ENCODE results near the gene PDE3B.
"Not testable (repeated sequence)": the region's sequence is repeated elsewhere in the genome, so short reads cannot be mapped to it uniquely, and the experiment has no call there.

The PDE3B gene

DNA sequence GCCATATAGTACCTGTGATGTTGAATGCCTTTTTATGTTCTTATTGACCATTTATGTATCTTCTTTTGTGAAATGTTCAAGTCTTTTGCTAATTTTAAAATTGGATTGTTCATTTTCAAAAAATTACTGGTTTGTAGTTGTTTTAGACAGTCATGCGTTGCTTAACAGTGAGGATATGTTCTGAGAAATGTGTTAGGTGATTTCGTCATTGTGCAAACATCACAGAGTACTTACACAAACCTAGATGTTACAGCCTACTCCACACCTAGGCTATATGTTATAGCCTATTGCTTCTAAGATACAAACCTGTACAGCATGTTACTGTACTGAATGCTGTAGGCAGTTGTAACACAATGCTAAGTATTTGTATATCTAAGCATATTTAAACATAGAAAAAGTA lies 32.5 kb downstream of the PDE3B start:
- DNase-seq (ENCODE audit: low read depth), result no peak

DNA sequence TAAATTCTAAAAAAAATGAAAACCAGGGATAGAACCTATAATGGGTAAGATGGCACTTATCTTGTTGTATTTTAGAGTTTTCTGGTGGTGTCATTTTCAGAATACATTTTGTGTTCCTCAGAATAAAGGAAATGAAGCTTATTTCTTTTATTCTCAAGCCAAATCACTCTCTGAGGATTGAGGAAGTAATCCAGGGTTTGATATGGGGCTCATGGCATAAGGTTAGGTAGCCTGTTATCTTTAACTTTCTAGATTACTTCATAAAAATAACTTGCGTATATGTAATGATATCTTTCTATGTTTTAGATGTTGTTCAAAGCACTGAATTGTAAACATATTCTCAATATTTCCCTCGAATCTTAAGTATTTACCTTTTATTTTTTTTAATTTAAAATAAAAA lies 33.5 kb downstream of the PDE3B start:
- DNase-seq (ENCODE audit: low read depth), result no peak

DNA sequence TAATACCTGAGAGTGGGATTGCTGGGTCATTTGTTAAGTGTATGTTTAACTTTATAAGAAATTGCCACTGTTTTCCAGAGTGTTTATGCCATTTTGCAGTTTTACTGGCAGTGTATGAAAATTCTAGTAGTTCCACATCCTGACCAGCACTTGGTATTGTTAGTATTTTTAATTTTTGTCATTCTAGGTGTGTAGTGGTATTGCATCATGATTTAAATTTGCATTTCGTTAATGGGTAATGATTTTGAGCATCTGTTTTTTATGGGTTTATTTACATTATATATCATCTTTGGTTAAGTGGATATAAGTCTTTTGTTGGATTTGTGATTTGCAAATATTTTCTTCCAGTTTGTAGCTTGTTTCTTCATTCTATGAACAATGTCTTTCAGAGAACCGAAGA lies 34.7 kb downstream of the PDE3B start:
- no peak for DNase-seq (ENCODE audit: low read depth)

DNA sequence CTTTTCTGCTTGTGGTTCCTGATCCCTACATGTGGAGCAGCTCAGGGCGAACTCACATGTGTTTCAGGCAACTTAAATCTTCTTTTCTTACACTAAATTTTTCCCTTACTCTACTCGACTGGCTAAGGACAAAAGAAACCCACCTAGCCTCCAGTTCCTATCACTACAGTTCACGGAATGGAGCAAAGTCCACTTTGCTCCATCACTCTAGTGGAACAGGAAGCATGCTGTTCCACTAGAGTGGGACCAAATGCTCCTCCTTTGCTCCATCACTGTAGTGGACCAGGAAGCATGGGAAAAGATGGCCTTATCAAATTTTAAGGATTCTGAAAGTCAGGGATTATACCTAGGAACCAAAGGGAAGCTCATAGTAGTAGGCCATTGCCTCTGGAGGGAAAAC lies 36.1 kb downstream of the PDE3B start:
- DNase-seq (ENCODE audit: low read depth), result no peak

DNA sequence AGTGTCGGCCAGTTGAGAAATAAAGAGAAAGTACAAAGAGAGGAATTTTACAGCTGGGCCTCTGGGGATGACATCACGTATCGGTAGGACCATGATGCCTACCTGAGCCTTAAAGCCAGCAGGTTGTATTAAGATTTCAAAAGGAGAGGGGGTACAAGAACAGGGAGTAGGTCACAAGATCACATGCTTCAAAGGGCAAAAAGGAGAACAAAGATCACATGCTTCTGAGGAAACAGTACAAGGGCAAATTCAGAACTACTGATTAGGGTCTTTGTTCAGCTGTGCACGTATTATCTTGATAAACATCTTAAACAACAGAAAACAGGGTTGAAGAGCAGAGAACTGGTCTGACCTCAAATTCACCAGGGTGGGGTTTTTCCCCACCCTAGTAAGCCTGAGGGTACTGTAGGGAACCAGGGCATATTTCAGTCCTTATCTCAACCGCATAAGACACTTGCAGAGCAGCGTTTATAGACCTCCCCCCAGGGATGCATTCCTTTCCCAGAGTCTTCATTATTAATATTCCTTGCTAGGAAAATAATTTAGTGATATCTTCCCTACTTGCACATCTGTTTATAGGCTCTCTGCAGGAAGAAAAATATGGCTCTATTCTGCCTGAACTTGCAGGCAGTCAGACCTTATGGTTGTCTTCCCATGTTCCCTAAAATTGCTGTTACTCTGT lies 40.8 kb downstream of the PDE3B start:
- DNase-seq (ENCODE audit: low read depth), result not testable (repeated sequence)

DNA sequence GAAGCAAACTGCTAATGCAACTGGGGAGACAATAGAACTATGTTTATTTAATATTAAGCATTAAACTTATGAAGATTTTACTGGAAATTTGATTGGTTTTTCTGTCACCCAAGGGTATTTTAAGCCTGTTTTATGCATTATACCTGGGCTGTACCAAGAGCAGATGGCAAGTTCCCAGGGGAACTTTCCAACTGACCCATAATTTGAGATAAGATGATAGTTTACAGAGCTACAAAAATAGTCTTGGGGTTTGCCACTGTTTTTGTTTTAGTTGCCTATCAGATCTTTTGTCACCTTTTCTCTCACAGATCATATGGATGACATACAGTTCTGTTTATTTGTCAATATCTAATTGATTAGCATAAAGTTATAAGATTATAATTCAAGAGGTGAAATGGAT lies 43.9 kb downstream of the PDE3B start:
- no peak for DNase-seq (ENCODE audit: low read depth)

DNA sequence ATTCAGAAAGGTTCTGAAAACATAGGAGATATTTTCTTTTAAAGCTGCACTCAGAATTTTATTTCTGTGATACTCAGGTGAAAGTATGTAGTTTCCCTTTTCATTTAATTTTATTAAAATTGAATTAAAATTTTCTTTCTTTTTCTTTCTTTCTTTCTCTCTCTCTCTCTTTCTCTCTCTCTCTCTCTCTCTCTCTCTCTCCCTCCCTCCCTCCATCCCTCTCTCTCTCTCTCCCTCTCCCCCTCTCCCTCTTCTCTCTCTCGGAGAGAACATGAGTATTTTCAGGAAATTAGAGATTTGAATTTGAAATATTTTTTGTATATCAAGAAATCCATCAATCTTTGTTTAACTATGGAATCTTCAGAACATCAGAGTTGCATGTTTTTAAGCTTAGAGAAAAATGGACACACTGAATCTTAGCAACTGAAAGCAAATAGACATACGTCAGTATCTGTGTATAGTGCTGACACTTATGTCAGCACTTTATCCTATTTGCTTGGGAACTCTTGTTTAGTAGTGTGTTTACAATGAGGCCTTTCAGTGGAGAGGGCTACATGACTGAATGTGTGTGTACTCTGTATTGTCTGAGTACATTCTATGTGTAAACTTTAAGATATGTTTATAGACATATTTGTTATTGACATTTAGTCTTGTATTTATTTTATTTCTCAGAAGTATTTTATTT lies 44.5 kb downstream of the PDE3B start:
- DNase-seq (ENCODE audit: low read depth), result no peak

DNA sequence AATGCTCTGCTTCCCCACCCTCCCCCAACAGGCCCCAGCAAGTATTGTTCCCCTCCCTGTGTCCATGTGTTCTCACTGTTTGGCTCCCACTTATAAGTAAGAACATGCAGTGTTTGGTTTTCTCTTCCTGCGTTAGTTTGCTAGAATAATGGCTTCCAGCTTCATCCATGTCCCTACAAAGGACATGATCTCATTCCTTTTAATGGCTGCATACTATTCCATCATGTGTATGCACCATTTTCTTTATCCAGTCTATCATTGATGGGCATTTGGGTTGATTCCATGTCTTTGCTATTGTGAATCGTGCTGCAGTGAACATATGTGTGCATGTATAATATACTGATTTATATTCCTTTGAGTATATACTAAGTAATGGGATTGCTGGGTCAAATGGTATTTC lies 52.1 kb downstream of the PDE3B start:
- not testable (repeated sequence) for DNase-seq (ENCODE audit: low read depth)

DNA sequence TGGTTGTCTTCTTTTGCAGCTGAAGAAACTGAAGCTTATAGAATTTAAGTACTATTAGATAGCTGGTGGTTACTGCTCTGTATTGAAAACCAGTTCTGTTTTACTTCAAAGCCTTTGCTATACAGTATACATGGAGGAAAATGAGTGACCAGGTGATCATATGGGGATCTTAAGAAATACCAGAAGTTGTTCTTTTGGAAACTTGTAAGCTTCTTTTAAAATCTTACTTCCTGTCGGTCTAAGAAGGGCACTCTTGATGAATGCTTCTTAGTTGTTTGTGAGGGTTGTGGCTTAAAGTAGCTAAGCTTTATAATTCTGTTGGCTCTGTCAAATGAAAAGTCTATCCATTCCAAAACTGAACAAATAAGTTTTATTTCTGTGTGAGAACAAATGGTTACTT lies 55.2 kb downstream of the PDE3B start:
- no peak for DNase-seq (ENCODE audit: low read depth)

DNA sequence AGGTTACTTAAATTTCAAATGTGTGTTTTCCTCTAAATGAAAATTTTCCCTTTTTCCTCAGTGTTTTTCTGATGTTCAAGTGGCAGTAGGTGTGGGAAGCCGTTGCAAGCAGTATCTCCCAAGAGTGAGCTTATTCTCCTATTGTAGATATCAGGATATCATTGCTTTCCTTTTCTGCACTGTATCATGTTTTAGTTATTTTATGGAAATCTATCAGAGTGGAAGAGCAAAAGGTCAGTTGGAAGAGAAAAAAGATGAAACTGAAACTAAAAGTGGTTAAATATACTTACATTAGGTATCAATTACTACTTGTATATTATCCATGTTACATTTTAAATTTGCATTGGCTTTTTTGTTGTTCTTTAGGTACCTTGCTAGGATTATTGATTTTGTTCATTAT lies 57.0 kb downstream of the PDE3B start:
- no peak for DNase-seq (ENCODE audit: low read depth)

DNA sequence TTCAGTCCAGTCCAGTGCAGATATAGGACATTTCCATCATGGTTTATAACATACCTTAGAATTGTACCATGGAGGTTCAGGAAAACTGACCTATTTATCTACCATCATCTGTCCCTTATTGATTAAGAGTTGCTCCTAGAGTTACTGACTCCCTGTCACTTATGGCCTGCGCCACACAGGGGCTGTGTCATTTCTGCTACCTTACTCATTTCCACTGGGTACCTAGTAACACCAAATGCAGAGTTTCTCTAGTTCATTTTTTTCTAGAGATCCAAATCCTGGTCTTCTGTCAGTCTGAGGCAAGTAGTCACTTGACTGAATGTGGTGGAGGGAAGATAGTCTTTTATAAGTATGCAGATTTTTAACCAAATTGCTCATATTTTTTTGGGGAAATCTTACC lies 59.2 kb downstream of the PDE3B start:
- DNase-seq (ENCODE audit: low read depth), result no peak

DNA sequence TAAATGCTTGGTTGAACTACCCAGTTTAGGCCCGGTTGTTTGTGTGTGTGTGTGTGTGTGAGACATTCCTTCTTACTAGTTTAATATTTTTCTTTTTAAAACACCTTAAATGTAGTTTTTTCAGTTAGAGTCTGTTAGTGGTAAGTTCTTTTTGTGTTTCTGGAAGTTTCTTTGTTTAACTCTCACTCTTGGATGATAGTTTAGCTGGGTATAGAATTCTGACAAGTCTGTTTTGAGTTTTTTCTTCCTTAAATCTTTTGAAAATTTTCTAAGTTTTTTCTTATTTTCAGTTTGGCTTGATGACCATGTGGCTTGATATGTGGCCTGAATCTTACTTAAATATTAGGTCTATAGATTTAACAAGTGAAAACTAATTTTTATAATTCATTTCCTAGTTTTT lies 60.1 kb downstream of the PDE3B start:
- no peak for DNase-seq (ENCODE audit: low read depth)

DNA sequence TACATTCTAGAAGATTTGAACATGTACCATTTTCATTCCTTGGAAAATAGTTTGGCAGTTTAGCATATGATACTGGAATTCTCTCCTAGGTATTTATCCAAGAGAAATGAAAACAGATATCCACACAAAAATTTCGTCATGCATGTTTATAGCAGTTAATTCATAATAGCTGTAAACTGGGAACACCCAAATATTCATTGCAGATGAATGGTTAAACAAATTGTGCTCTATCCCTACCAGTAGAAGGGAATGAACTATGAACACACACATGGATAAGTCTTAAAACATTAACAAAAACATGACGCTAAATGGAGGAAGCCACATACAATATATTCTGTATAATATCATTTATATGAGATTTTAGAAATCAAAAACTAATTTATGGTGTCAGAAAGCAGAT lies 61.5 kb downstream of the PDE3B start:
- no peak for DNase-seq (ENCODE audit: low read depth)

DNA sequence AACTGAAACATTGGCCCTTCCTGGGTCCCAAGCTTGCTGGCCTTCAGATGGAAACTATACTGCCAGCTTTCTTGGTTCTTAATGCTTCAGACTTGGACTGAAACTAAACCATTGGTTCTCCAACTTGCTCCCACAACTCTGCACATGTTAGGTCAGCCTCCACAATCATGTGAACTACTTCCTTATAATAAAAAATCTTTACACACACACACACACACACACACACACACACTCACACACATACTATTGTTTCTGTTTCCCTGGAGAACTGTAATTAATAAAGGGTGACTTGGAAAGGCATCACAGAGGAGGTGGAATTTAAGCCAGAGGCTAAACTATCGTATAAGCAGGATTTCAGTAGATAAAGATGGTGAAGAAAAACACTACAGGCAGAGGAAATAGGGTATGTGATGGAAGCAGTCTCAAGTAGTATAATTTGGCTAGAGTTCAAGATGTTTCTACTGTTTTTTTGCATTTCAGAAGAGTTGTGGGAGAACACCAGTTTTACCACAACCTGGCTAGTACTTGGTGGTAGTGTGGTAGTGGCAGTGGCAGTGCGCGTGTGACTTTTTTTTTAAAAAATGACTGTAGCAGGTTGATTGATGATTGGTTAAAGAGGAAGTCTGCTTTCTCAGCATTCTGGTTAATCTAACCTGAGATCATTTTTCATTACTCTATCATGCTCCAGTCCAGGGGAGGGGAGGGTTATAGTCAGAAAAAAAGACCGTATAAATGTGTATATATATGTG lies 70.1 kb downstream of the PDE3B start:
- DNase-seq (ENCODE audit: low read depth), result no peak

DNA sequence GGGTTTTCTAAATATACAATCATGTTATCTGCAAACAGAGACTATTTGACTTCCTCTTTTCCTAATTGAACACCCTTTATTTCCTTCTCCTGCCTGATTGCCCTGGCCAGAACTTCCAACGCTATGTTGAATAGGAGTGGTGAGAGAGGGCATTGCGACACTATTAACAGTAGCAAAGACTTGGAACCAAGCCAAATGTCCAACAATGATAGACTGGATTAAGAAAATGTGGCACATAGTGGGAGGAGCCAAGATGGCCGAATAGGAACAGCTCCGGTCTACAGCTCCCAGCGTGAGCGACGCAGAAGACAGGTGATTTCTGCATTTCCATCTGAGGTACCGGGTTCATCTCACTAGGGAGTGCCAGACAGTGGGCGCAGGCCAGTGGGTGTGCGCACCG lies 72.1 kb downstream of the PDE3B start:
- not testable (repeated sequence) for DNase-seq (ENCODE audit: low read depth)

DNA sequence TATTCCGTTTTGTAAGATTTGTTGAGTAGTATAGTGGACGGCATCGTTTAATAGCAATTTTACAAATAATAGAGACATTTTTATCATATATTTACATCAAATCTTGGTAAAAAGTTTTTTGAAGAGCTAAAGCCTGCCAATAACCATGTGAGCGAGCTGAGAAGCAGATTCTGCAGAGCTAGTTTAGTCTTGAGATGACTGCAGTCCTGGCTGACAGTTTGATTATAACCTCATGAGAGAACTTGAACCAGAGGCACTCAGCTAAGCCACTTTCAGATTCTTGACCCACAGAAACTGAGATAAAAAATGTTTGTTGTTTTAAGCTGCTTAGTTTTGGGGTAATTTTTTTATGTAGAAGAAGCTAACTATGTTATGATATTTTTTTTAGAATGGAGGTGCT lies 78.9 kb downstream of the PDE3B start:
- DNase-seq (ENCODE audit: low read depth), result no peak

DNA sequence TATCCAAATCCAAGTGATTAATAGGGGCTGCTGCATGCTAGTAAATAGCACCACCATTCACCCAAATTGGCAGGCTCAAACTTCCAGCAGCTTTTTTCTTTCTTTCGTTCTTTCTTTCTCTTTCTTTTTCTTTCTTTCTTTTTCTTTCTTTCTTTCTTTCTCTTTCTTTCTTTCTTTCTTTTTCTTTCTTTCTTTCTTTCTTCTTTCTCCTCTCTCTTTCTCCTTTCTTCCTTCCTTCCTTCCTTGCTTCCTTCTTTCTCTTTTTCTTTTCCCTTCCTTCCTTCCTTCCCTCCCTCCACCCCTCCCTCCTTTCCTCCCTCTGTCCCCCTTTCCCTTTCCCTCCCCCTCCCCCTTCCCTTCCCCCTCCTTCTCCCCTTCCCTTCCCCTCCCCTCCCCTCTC lies 81.5 kb downstream of the PDE3B start:
- no peak for DNase-seq (ENCODE audit: low read depth)

DNA sequence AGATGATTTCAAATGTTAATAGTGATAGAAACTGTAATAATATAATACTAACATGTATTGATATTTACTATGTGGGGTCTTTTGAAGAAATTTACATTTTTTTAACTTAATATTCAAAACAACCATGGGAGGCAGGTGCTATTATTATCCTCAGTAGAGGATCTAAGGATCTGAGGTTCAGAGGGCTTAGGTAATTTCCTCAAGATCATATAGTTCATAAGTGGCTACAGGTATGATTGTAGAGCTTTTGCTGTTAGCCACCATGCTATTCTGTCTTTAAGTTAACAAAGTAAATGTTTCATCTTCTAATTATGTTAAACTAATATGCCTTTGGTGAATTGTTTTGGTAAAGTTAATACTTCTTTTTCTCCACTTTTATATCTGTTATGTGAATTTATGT lies 83.6 kb downstream of the PDE3B start:
- no peak for DNase-seq (ENCODE audit: low read depth)

DNA sequence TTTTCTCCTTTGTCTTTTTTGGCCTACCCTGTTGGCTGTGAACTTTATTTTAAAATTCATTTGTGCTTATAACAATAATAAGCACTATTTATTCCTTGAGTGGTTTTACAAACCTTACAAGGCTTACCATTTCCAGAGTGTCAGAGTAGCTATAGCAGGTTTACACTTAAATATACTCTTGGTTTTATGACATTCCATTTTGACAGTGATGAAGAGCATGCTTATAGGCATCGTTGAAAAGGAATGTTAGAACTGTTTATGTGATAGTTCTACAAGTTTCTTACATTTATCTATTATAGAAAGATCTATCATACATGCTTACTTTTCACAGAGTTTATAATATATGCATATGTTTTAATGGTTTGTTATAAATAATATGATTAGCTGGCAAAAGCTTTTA lies 84.1 kb downstream of the PDE3B start:
- DNase-seq (ENCODE audit: low read depth), result no peak

DNA sequence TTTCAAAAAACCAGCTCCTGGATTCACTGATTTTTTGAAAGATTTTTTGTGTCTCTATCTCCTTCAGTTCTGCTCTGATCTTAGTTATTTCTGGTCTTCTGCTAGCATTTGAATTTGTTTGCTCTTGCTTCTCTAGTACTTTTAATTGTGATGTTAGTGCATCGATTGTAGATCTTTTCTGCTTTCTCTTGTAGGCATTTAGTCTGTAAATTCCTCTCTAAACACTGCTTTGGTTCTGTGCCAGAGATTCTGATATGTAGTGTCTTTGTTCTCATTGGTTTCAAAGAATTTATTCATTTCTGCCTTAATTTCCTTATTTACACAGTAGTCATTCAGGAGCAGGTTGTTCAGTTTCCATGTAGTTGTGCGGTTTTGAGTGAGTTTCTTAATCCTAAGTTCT lies 96.9 kb downstream of the PDE3B start:
- not testable (repeated sequence) for DNase-seq (ENCODE audit: low read depth)

DNA sequence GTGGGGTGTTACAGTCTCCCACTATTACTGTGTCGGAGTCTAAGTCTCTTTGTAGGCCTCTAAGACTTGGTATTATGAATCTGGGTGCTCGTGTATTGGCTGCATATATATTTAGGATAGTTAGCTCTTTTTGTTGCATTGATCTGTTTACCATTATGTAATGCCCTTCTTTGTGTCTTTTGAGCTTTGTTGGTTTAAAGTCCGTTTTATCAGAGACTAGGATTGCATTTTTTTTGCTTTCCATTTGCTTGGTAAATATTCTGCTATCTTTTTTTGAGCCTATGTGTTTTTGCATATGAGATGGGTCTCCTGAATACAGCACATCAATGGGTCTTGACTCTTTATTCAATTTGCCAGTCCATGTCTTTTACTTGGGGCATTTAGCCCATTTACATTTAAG lies 97.6 kb downstream of the PDE3B start:
- no peak for DNase-seq (ENCODE audit: low read depth)

DNA sequence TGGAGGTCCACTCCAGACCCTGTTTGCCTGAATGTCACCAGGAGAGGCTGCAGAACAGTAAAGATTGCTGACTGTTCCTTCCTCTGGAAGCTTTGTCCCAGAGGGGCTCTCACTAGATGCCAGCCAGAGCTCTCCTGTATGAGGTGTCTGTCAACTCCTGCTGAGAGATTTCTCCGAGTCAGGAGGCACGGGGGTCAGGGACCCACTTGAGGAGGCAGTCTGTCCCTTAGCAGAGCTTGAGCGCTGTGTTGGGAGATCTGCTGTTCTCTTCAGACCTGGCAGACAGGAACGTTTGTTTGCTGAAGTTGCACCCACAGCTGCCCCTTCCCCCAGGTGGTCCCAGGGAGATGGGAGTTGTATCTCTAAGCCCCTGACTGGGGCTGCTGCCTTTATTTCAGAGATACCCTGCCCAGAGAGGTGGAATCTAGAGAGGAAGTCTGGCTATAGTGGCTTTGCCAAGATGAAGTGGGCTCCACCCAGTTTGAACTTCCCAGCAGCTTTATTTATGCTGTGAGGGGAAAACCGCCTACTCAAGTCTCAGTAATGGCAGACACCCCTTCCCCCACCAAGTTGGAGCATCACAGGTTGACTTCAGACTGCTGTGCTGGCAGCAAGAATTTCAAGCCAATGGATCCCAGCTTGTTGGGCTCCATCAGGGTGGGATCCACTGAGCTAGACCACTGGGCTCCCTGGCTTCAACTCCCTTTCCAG lies 99.4 kb downstream of the PDE3B start:
- no peak for DNase-seq (ENCODE audit: low read depth)

DNA sequence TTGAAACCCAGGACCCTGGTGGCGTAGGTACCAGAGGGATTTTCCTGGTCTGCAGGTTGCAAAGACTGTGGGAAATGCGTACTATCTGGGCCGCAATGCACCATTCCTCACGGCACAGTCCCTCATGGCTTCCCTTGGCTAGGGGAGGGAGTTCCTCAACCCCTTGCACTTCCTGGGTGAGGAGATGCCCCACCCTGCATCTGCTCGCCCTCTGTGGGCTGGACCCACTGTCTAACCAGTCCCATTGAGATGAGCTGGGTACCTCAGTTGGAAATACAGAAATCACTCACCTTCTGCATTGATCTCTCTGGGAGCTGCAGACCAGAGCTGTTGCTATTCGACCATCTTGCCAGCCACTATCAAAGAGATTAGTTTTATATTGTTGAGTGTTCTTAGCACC lies 100.1 kb downstream of the PDE3B start:
- DNase-seq (ENCODE audit: low read depth), result not testable (repeated sequence)

Measured in EH (cell line).